ENCODE results near the gene PDE11A.
"Not testable (repeated sequence)": the region's sequence is repeated elsewhere in the genome, so short reads cannot be mapped to it uniquely, and the experiment has no call there.

The PDE11A gene

DNA sequence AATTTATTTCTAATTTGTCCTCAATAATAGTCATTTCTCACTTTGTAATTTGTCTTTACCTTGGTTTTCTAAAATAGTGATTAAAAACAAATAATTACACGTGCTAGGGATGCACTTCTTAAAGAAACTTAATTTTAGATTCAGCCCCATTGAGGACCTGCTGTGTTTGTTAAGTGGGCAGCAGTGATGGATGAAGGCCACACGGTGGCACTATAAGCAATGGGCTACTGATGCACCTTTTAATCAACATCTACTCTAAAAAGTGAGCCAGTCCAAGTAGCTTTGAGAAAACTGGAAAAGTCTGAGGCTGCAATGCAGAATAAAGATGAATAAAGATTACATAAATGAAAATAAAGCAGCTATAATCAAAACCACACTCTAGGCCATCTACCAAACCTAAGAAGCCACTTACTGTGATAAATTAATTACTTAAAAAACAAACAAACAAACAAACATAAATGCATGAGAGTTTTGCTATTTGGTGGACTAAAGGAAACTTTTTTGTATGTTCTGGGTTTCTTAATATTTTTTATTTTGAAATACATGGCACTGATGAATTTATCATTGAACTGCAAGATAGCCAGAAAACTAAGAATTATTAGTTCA, 89.3 kb downstream of the PDE11A start:
- no peak for TF ChIP-seq ZFX (IDR thresholded peaks at IDR 0.05)
- TF ChIP-seq, protein P1, sequence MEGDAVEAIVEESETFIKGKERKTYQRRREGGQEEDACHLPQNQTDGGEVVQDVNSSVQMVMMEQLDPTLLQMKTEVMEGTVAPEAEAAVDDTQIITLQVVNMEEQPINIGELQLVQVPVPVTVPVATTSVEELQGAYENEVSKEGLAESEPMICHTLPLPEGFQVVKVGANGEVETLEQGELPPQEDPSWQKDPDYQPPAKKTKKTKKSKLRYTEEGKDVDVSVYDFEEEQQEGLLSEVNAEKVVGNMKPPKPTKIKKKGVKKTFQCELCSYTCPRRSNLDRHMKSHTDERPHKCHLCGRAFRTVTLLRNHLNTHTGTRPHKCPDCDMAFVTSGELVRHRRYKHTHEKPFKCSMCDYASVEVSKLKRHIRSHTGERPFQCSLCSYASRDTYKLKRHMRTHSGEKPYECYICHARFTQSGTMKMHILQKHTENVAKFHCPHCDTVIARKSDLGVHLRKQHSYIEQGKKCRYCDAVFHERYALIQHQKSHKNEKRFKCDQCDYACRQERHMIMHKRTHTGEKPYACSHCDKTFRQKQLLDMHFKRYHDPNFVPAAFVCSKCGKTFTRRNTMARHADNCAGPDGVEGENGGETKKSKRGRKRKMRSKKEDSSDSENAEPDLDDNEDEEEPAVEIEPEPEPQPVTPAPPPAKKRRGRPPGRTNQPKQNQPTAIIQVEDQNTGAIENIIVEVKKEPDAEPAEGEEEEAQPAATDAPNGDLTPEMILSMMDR (conservative IDR thresholded peaks at IDR 0.05): peak; percentile 92
- H3K27ac ChIP-seq: no peak overlapping the region

DNA sequence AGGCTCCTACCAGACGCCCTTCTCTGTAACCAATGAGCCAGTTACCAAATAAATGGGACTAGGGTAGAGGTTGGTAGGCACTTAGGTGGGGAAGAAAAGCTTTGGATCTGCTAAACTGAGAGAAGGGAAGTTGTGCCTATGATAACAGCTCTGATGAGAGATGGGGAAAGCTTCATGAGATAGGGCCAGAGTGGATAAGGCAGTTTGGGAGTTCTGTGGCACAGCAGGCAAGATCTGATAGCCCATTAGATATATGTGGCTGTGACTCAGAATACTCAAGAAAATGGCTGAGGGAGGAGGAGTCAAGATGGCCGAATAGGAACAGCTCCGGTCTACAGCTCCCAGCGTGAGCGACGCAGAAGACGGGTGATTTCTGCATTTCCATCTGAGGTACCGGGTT, 99.8 kb downstream of the PDE11A start:
- TF ChIP-seq, protein P1 (conservative IDR thresholded peaks at IDR 0.05): no peak
- TF ChIP-seq ZFX (IDR thresholded peaks at IDR 0.05): no peak
- H3K27ac ChIP-seq: no peak overlapping the region

DNA sequence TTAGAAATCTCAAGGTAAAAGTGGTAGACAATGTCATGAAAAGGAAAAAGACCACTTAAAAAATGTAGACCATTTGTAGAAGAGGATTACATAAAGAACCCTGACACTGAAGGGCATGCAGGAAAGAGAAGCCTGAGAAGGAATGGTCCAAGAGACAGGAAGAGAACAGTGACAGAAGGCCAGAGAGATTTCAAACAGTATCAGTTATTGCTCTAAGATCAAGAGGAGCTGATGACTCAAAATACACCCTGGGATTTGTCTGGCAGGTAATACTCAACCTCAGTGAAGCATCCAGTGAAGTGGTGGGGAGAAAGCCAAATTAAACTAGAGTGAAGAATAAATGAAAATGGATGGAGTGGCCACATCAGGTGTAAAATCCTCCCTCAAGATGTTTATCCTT, 100.5 kb downstream of the PDE11A start:
- no peak for TF ChIP-seq ZFX (IDR thresholded peaks at IDR 0.05)
- TF ChIP-seq, protein P1 (conservative IDR thresholded peaks at IDR 0.05): no peak
- H3K27ac ChIP-seq: no peak overlapping the region

DNA sequence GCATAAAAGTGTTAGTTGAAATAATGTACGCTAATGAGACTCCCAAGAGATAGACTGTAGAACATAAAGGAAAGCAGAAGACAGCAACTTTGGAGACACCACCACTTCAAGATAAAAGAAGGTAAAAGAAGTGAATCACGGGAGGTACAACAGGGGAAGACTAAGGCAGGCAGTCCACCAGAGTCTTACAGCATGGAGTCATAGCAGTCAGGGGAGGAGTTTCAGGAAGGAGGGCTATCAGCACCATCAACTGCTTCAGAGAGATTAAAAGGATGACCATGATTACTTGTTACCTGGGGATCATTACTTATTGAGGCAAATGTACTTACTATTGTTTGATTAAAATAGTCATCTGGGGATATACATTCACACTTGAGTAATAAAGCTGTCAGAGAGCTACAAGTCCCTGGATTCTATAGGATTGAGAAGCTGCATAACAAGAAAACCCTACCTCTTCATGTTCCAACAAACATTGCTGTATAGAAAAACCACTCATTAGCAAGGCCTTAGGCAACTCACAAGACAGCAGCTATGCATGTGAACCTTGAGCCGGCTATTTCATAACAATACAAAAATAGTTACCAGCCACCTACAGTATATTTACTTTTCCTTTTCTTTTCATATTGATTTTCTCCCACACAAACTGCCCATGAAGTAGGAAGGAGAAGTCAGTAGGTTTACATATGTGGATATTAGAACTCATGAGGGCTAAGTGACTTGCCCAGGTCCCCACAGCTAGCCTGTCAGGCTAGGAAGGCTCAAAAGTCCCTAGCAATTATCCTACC, 101.7 kb downstream of the PDE11A start:
- no peak overlapping the region for H3K27ac ChIP-seq
- TF ChIP-seq, protein P1 (conservative IDR thresholded peaks at IDR 0.05): no peak
- TF ChIP-seq ZFX (IDR thresholded peaks at IDR 0.05): no peak

DNA sequence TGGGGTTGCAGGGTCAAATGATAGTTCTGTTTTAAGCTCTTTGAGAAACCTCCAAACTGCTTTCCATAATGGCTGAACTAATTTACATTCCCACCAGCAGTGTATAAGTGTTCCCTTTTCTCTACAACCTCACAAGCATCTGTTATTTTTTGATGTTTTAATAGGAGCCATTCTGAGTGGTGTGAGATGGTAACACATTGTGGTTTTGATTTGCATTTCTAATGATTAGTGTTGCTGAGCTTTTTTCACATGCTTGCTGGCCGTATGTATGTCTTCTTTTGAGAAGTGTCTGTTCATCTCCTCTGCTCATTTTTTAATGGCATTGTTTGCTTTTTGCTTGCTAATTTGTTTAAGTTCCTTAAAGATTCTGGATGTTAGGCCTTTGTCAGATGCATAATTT, 107.7 kb downstream of the PDE11A start:
- no peak overlapping the region for H3K27ac ChIP-seq
- TF ChIP-seq ZFX (IDR thresholded peaks at IDR 0.05): no peak
- TF ChIP-seq, protein P1 (conservative IDR thresholded peaks at IDR 0.05): no peak

DNA sequence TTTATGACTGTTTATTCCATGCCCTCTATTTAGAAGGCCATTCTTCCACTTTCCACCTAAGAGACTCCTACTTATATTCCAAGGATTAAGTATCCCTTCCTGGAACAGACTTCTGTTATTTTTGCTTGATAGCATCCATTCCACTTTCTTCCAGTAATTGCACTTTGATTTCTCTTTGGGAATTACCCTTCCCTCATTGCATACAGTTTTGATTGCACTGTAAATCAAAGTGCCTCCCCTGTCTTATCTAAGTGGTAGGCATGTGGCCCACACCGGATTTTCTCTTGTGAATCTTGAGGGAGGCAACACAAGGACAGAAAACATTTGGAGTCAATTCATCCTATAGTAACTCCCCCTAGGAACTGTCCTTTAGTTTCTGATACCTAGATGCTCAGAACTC, 120.4 kb downstream of the PDE11A start:
- no peak overlapping the region for H3K27ac ChIP-seq
- no peak for TF ChIP-seq ZFX (IDR thresholded peaks at IDR 0.05)
- TF ChIP-seq, protein P1 (conservative IDR thresholded peaks at IDR 0.05): no peak

DNA sequence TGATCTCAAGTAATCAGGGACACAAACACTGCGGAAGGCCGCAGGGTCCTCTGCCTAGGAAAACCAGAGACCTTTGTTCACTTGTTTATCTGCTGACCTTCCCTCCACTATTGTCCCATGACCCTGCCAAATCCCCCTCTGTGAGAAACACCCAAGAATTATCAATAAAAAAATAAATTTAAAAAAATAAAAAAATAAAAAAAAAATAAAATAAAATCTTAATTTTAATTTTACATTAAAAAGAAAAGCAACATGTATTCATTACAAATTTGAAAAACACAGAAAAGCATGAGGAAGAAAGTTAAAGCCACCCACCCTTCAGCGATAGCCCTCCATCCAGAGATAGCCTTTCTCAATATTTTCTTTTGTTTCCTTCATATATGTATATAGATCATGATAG, 125.0 kb downstream of the PDE11A start:
- not testable (repeated sequence) for H3K27ac ChIP-seq

DNA sequence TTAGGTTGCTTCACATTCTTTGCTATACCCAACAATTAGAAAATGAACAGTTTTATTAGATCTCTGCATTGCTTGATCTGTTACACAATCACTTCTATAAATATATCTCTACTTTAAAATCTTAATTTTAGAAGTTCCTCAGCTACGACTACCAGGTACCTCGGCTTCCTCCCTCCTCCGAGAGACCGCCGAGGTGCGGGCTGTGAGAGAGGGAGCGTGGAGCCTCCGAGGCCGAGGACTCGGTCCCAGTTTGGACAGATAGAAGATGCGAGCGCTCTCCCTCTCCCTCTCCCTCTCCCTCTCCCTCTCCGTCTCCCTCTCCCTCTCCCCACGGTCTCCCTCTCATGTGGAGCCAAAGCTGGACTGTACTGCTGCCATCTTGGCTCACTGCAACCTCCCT, 128.0 kb downstream of the PDE11A start:
- H3K27ac ChIP-seq: not testable (repeated sequence)

Measured in C4-2B (cell line).